Fibroblast of mammary gland (primary cell): ENCODE measurements around the gene SH2D3C.

Source experiments
- DNase-seq: peaks from one replicate; pipeline ENCODE4 v3.0.0-alpha.2; 2010; ENCODE audit warnings: low read depth
- H3K4me3 ChIP-seq: 2 replicates; pipeline ENCODE4 v1.5.1; 2011; ENCODE audit warnings: low read depth, mild to moderate bottlenecking, low read length, moderate library complexity; ENCODE audit not compliant: control insufficient read depth
- TF ChIP-seq, protein P1 (sequence below): conservative IDR thresholded peaks from 2 replicates; pipeline ENCODE4 v1.5.1; 2011; ENCODE audit warnings: low read depth, low read length, inconsistent platforms; ENCODE audit not compliant: control insufficient read depth, insufficient read depth

Gene SH2D3C

GRCh38 chr9:127693143-127693542 lies 85.3 kb downstream of the SH2D3C start:
- H3K4me3 ChIP-seq = no peak overlapping the region
- no peak for DNase-seq
- TF ChIP-seq, protein P1, sequence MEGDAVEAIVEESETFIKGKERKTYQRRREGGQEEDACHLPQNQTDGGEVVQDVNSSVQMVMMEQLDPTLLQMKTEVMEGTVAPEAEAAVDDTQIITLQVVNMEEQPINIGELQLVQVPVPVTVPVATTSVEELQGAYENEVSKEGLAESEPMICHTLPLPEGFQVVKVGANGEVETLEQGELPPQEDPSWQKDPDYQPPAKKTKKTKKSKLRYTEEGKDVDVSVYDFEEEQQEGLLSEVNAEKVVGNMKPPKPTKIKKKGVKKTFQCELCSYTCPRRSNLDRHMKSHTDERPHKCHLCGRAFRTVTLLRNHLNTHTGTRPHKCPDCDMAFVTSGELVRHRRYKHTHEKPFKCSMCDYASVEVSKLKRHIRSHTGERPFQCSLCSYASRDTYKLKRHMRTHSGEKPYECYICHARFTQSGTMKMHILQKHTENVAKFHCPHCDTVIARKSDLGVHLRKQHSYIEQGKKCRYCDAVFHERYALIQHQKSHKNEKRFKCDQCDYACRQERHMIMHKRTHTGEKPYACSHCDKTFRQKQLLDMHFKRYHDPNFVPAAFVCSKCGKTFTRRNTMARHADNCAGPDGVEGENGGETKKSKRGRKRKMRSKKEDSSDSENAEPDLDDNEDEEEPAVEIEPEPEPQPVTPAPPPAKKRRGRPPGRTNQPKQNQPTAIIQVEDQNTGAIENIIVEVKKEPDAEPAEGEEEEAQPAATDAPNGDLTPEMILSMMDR = no peak

DNA sequence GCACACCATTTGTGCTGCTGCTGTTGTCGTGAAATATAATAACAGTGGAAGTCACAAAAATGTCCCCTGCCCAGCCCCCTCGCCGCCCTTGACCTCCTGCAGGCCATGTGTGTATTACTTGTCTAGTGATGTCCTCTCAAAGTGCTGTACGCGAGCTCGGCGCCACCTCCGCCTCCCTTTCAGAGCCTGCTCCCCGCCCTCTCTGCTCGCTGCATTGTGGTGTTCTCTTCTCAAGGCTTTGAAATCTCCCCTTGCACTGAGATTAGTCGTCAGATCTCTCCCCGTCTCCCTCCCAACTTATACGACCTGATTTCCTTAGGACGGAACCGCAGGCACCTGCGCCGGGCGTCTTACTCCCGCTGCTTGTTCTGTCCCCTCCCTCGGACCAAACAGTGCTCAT lies 86.4 kb downstream of the SH2D3C start:
- no peak overlapping the region for H3K4me3 ChIP-seq
- TF ChIP-seq, protein P1 = no peak
- DNase-seq = no peak

GRCh38 chr9:127690735-127691134 lies 87.7 kb downstream of the SH2D3C start:
- no peak for DNase-seq
- TF ChIP-seq, protein P1 = no peak
- H3K4me3 ChIP-seq = no peak overlapping the region

- H3K4me3 ChIP-seq = no peak overlapping the region
- no peak for DNase-seq
- TF ChIP-seq, protein P1 = no peak
These were observed 89.0 kb downstream of the SH2D3C start for GRCh38 chr9:127689329-127690000.
